ENCODE measurements around the gene ZNRF2.

ZNRF2 gene

GRCh38 chr7:30309842-30310435 is 25.5 kb downstream of the ZNRF2 start:
- H3K27ac ChIP-seq = no peak overlapping the region
- TF ChIP-seq, protein P1, sequence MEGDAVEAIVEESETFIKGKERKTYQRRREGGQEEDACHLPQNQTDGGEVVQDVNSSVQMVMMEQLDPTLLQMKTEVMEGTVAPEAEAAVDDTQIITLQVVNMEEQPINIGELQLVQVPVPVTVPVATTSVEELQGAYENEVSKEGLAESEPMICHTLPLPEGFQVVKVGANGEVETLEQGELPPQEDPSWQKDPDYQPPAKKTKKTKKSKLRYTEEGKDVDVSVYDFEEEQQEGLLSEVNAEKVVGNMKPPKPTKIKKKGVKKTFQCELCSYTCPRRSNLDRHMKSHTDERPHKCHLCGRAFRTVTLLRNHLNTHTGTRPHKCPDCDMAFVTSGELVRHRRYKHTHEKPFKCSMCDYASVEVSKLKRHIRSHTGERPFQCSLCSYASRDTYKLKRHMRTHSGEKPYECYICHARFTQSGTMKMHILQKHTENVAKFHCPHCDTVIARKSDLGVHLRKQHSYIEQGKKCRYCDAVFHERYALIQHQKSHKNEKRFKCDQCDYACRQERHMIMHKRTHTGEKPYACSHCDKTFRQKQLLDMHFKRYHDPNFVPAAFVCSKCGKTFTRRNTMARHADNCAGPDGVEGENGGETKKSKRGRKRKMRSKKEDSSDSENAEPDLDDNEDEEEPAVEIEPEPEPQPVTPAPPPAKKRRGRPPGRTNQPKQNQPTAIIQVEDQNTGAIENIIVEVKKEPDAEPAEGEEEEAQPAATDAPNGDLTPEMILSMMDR (conservative IDR thresholded peaks at IDR 0.05) = no peak

GRCh38 chr7:30310674-30311362 is 26.4 kb downstream of the ZNRF2 start:
- TF ChIP-seq, protein P1 (conservative IDR thresholded peaks at IDR 0.05) = no peak
- H3K27ac ChIP-seq = no peak overlapping the region

DNA sequence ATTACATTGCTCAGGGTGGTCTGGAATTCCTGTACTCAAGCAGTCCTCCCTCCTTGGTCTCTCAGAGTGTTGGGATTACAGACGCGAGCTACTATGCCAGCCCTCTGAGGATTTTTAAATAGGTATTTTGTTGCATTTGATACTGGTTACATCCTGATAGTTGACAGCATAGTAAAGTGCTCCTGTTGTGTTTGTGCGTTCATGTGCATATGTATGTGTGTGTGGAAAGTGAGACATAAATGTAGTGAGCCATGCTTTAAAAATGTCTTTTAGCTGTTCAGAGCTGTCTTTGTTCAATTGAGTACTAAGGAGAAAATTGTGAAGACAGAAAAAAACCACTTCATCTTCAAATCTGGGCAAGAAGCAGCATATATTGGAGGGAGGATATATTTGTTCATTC is 27.8 kb downstream of the ZNRF2 start:
- H3K27ac ChIP-seq = no peak overlapping the region
- TF ChIP-seq, protein P1 (conservative IDR thresholded peaks at IDR 0.05) = no peak

- TF ChIP-seq, protein P1 (conservative IDR thresholded peaks at IDR 0.05) = no peak
- no peak overlapping the region for H3K27ac ChIP-seq
Observed at GRCh38 chr7:30313348-30313747, 29.0 kb downstream of the ZNRF2 start.

DNA sequence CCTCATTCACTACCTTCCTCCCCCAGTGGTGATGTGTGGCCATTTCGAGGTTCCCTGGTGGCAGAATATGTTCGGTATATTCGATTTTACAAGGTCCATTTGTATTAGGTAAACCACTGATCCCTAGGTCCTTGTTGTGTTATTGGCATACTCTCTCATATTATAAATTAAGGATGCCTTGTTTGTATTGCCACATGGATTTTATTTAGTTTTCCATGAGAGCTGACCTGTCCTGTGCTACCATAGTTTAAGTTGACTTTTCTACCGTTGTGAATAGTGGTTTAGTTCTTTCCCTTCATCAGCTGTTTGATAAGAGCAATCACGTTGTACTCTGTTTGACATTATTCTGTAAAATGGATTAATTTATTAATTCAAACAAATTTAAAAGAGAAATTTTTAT is 29.4 kb downstream of the ZNRF2 start:
- TF ChIP-seq, protein P1 (conservative IDR thresholded peaks at IDR 0.05) = no peak
- no peak overlapping the region for H3K27ac ChIP-seq

GRCh38 chr7:30315589-30315988 is 31.2 kb downstream of the ZNRF2 start:
- H3K27ac ChIP-seq = no peak overlapping the region
- TF ChIP-seq, protein P1 (conservative IDR thresholded peaks at IDR 0.05) = no peak

GRCh38 chr7:30320392-30320791 is 36.0 kb downstream of the ZNRF2 start:
- H3K27ac ChIP-seq = no peak overlapping the region
- TF ChIP-seq, protein P1 (conservative IDR thresholded peaks at IDR 0.05) = no peak

Measured in VCaP (cell line).